Frontal cortex (tissue), 4 donors: ENCODE results near the gene SCYL1. TPM values are rescaled to one million over a fixed set of nuclear protein-coding genes. Genes with fewer than 3 reads are reported as not detected.
A peak's percentile ranks its signal among the peaks of the same experiment; 100 is the strongest.

Experiments used
- DNase-seq, 2 donors: peaks; one replicate each; pipeline ENCODE4 v3.0.0; 2012; ENCODE audit warnings: low spot score in 2 of 2
- FAIRE-seq: peaks from 2 replicates; lab custom pipeline; 2012; peaks lifted over from hg19 to GRCh38; lab: Jason Lieb, UNC
- total RNA-seq: library from RNA; depleted of rRNA; stranded (reverse); fragments of >200 nt; gene quantifications from one replicate; pipeline ENCODE4 v1.2.3, GENCODE V29; 2014
- donor health status: control.
- donor health status: control.
- donor health status: control.

Gene SCYL1
- total RNA-seq, 1 donor from 2014 or later: 39.1 TPM

DNA sequence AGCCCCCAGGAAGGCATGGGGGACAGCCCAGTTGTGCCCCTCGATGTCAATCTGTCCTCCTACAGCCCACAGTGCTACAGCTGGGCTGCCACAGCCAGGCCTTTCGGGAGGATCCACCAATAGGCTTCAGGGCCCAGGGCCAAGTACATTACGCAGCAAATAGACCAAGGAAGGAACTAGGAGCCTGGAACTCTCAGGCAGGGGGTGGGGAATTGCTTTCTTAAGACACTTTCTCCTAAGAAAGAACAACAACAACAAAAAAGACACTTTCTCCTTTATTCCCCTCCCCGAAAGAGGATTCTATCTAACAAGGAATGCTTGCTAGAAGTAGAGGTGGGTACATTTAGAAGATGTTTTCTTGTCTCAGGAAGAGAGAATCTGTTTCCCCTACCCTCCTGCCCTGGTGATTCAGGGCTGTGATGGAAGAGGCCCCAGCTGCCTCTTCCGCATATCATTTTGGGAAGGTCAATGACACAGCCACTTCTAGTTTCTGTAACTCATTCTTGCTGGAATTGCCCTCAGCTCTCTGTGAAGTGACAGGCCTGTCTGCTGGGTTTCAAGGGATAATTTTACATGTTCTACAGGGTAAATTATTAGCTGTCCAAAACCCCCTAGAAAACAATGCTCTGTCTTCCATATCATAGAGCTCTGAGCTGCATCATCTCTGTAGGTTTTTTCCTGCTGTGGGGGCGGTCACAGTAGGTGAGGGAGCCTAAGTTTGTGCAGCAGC, 32.1 kb upstream of the SCYL1 start:
- DNase-seq: no peak
- no peak for FAIRE-seq

DNA sequence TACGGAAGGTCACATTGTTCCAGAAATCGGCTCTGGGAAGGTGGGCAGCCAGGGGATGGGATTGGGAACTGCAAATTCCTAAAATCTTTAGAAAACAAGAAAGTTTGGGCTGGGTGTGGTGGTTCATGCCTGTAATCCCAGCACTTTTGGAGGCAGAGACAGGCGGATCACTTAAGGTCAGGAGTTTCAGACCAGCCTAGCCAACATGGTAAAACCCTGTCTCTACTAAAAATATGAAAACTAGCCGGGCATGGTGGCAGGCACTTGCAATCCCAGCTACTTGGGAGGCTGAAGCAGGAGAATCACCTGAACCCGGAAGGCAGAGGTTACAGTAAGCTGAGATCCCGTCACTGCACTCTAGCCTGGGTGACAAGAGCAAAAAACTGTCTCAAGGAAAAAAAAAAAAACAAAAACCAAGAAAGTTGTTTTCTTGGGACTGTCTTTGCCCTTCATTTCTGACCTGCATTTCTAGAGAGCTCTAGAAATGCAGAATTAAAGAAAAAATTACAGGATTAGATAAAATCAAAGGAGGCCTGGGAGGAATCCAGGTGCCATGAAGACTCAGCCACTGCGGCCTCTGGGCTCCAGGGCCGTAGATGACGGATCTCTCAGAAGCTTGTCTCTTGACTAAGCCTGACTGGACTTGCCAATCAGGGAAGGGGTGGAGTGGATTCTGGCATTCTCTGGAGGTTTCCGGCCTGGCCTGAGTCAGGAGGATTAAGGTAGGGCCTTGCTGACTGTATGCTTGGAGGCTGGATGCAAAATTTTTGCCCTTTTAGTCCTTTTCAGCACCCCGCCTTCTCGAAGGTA, 31.3 kb upstream of the SCYL1 start:
- no peak for DNase-seq
- FAIRE-seq: no peak

DNA sequence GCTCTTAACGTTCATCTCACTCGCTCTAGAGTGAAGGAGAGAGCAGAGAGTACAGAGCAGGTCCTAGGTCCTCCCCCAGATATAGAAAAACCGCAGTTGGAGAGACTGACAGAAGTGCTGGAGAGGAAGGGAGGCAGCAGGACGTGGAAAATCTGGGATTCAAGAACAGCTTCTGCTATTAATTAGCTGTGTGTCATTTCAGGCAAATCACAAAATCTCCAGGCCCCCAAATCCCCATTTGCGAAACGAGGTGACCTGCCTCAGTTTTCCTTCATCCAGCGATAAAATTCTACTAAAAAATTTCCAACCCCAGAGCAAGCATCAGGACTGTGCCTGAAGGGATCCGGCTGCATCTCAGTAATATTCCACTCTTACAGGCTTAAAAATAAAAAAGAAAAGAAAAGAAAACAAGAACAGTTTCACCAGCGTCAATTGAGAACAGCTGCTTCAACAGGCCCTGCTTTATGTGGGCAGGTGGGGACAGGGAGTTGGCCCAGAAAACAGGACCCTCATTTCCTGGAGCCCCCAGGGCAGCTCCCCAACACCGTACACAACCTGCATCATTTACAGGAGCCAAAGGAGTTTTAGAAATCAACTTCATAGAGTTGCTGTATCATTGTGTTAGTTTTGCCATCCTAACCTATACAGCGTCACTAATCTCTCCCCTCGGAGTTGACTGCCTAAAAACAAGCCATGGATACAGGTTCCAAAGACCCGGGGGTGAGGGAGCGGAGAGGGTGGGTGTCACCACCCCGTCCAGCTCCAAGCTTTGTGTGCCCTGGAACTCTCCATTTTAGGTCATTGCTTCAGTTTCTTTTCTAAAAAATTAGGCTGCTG, 28.4 kb upstream of the SCYL1 start:
- DNase-seq: no peak

DNA sequence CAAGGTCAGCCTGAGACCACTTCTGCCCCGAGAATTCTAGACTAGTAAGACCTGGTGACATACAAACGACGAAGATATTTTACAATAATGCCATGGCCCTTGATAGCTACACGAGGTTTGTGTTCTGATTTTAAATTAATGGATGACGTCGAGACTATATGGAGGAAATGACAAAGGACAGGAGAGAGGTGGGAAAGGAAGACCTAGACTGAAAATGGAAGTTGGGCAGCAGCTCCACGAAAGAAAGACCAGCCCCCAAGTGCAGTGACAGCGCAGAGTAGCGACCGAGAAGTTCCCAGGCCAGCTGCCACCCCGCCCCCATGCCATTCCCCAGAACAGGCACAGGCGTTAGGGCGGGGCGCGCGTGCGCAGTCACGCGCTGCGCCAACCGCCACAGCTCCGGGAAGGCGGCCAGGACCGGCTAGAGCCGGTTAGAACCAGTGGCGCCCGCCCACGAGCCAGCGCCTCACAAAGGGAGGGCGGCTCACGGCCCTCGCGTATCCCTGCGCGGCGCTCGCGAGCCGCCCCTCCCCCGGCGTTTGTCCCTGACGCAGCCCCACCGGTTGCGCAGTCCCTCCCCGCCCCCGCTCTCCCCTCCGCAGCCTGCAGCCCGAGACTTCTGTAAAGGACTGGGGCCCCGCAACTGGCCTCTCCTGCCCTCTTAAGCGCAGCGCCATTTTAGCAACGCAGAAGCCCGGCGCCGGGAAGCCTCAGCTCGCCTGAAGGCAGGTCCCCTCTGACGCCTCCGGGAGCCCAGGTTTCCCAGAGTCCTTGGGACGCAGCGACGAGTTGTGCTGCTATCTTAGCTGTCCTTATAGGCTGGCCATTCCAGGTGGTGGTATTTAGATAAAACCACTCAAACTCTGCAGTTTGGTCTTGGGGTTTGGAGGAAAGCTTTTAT, 27.5 kb upstream of the SCYL1 start:
- DNase-seq (peak; percentile 77 to 83), FAIRE-seq (no peak)

More for the DNA sequence above, 28.4 kb upstream of the SCYL1 start:
- FAIRE-seq: no peak

DNA sequence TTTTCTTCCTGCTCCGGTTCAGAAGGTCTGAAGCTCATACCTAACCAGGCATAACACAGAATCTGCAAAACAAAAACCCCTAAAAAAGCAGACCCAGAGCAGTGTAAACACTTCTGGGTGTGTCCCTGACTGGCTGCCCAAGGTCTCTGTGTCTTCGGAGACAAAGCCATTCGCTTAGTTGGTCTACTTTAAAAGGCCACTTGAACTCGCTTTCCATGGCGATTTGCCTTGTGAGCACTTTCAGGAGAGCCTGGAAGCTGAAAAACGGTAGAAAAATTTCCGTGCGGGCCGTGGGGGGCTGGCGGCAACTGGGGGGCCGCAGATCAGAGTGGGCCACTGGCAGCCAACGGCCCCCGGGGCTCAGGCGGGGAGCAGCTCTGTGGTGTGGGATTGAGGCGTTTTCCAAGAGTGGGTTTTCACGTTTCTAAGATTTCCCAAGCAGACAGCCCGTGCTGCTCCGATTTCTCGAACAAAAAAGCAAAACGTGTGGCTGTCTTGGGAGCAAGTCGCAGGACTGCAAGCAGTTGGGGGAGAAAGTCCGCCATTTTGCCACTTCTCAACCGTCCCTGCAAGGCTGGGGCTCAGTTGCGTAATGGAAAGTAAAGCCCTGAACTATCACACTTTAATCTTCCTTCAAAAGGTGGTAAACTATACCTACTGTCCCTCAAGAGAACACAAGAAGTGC, 26.7 kb upstream of the SCYL1 start:
- FAIRE-seq (no peak), DNase-seq (no peak)

DNA sequence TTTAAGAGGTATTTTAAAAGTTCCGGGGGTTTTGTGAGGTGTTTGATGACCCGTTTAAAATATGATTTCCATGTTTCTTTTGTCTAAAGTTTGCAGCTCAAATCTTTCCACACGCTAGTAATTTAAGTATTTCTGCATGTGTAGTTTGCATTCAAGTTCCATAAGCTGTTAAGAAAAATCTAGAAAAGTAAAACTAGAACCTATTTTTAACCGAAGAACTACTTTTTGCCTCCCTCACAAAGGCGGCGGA, 26.2 kb upstream of the SCYL1 start:
- DNase-seq (no peak), FAIRE-seq (no peak)

DNA sequence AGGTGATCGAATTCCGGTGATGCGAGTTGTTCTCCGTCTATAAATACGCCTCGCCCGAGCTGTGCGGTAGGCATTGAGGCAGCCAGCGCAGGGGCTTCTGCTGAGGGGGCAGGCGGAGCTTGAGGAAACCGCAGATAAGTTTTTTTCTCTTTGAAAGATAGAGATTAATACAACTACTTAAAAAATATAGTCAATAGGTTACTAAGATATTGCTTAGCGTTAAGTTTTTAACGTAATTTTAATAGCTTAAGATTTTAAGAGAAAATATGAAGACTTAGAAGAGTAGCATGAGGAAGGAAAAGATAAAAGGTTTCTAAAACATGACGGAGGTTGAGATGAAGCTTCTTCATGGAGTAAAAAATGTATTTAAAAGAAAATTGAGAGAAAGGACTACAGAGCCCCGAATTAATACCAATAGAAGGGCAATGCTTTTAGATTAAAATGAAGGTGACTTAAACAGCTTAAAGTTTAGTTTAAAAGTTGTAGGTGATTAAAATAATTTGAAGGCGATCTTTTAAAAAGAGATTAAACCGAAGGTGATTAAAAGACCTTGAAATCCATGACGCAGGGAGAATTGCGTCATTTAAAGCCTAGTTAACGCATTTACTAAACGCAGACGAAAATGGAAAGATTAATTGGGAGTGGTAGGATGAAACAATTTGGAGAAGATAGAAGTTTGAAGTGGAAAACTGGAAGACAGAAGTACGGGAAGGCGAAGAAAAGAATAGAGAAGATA, 25.7 kb upstream of the SCYL1 start, which contains the start of gene MALAT1:
TSS of gene MALAT1 (plus strand) at position 69 of the 736 bp plus-strand sequence.
- DNase-seq (peak in 1 of 2 donors; percentile 75), FAIRE-seq (no peak)

DNA sequence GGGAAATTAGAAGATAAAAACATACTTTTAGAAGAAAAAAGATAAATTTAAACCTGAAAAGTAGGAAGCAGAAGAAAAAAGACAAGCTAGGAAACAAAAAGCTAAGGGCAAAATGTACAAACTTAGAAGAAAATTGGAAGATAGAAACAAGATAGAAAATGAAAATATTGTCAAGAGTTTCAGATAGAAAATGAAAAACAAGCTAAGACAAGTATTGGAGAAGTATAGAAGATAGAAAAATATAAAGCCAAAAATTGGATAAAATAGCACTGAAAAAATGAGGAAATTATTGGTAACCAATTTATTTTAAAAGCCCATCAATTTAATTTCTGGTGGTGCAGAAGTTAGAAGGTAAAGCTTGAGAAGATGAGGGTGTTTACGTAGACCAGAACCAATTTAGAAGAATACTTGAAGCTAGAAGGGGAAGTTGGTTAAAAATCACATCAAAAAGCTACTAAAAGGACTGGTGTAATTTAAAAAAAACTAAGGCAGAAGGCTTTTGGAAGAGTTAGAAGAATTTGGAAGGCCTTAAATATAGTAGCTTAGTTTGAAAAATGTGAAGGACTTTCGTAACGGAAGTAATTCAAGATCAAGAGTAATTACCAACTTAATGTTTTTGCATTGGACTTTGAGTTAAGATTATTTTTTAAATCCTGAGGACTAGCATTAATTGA, 25.0 kb upstream of the SCYL1 start:
- FAIRE-seq (no peak), DNase-seq (no peak)

DNA sequence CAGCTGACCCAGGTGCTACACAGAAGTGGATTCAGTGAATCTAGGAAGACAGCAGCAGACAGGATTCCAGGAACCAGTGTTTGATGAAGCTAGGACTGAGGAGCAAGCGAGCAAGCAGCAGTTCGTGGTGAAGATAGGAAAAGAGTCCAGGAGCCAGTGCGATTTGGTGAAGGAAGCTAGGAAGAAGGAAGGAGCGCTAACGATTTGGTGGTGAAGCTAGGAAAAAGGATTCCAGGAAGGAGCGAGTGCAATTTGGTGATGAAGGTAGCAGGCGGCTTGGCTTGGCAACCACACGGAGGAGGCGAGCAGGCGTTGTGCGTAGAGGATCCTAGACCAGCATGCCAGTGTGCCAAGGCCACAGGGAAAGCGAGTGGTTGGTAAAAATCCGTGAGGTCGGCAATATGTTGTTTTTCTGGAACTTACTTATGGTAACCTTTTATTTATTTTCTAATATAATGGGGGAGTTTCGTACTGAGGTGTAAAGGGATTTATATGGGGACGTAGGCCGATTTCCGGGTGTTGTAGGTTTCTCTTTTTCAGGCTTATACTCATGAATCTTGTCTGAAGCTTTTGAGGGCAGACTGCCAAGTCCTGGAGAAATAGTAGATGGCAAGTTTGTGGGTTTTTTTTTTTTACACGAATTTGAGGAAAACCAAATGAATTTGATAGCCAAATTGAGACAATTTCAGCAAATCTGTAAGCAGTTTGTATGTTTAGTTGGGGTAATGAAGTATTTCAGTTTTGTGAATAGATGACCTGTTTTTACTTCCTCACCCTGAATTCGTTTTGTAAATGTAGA, 24.3 kb upstream of the SCYL1 start:
- FAIRE-seq (no peak), DNase-seq (no peak)

DNA sequence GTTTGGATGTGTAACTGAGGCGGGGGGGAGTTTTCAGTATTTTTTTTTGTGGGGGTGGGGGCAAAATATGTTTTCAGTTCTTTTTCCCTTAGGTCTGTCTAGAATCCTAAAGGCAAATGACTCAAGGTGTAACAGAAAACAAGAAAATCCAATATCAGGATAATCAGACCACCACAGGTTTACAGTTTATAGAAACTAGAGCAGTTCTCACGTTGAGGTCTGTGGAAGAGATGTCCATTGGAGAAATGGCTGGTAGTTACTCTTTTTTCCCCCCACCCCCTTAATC, 23.8 kb upstream of the SCYL1 start:
- FAIRE-seq (no peak), DNase-seq (no peak)

DNA sequence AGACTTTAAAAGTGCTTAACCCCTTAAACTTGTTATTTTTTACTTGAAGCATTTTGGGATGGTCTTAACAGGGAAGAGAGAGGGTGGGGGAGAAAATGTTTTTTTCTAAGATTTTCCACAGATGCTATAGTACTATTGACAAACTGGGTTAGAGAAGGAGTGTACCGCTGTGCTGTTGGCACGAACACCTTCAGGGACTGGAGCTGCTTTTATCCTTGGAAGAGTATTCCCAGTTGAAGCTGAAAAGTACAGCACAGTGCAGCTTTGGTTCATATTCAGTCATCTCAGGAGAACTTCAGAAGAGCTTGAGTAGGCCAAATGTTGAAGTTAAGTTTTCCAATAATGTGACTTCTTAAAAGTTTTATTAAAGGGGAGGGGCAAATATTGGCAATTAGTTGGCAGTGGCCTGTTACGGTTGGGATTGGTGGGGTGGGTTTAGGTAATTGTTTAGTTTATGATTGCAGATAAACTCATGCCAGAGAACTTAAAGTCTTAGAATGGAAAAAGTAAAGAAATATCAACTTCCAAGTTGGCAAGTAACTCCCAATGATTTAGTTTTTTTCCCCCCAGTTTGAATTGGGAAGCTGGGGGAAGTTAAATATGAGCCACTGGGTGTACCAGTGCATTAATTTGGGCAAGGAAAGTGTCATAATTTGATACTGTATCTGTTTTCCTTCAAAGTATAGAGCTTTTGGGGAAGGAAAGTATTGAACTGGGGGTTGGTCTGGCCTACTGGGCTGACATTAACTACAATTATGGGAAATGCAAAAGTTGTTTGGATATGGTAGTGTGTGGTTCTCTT, 23.2 kb upstream of the SCYL1 start:
- FAIRE-seq: no peak
- DNase-seq: no peak

DNA sequence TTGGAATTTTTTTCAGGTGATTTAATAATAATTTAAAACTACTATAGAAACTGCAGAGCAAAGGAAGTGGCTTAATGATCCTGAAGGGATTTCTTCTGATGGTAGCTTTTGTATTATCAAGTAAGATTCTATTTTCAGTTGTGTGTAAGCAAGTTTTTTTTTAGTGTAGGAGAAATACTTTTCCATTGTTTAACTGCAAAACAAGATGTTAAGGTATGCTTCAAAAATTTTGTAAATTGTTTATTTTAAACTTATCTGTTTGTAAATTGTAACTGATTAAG, 22.7 kb upstream of the SCYL1 start:
- DNase-seq (no peak), FAIRE-seq (no peak)

DNA sequence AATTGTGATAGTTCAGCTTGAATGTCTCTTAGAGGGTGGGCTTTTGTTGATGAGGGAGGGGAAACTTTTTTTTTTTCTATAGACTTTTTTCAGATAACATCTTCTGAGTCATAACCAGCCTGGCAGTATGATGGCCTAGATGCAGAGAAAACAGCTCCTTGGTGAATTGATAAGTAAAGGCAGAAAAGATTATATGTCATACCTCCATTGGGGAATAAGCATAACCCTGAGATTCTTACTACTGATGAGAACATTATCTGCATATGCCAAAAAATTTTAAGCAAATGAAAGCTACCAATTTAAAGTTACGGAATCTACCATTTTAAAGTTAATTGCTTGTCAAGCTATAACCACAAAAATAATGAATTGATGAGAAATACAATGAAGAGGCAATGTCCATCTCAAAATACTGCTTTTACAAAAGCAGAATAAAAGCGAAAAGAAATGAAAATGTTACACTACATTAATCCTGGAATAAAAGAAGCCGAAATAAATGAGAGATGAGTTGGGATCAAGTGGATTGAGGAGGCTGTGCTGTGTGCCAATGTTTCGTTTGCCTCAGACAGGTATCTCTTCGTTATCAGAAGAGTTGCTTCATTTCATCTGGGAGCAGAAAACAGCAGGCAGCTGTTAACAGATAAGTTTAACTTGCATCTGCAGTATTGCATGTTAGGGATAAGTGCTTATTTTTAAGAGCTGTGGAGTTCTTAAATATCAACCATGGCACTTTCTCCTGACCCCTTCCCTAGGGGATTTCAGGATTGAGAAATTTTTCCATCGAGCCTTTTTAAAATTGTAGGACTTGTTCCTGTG, 22.1 kb upstream of the SCYL1 start:
- DNase-seq: no peak
- no peak for FAIRE-seq

DNA sequence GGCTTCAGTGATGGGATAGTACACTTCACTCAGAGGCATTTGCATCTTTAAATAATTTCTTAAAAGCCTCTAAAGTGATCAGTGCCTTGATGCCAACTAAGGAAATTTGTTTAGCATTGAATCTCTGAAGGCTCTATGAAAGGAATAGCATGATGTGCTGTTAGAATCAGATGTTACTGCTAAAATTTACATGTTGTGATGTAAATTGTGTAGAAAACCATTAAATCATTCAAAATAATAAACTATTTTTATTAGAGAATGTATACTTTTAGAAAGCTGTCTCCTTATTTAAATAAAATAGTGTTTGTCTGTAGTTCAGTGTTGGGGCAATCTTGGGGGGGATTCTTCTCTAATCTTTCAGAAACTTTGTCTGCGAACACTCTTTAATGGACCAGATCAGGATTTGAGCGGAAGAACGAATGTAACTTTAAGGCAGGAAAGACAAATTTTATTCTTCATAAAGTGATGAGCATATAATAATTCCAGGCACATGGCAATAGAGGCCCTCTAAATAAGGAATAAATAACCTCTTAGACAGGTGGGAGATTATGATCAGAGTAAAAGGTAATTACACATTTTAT, 21.4 kb upstream of the SCYL1 start:
- no peak for FAIRE-seq
- DNase-seq: no peak

DNA sequence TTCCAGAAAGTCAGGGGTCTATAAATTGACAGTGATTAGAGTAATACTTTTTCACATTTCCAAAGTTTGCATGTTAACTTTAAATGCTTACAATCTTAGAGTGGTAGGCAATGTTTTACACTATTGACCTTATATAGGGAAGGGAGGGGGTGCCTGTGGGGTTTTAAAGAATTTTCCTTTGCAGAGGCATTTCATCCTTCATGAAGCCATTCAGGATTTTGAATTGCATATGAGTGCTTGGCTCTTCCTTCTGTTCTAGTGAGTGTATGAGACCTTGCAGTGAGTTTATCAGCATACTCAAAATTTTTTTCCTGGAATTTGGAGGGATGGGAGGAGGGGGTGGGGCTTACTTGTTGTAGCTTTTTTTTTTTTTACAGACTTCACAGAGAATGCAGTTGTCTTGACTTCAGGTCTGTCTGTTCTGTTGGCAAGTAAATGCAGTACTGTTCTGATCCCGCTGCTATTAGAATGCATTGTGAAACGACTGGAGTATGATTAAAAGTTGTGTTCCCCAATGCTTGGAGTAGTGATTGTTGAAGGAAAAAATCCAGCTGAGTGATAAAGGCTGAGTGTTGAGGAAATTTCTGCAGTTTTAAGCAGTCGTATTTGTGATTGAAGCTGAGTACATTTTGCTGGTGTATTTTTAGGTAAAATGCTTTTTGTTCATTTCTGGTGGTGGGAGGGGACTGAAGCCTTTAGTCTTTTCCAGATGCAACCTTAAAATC, 20.8 kb upstream of the SCYL1 start:
- FAIRE-seq (no peak), DNase-seq (no peak)
